ENCODE data around the gene AGMO. TPM values are rescaled to one million over a fixed set of nuclear protein-coding genes. Genes with fewer than 3 reads are reported as not detected.

The AGMO gene
- total and polyA plus RNA-seq, 4 donors: 21.6 to 46.6 (median 31.6) TPM

DNA sequence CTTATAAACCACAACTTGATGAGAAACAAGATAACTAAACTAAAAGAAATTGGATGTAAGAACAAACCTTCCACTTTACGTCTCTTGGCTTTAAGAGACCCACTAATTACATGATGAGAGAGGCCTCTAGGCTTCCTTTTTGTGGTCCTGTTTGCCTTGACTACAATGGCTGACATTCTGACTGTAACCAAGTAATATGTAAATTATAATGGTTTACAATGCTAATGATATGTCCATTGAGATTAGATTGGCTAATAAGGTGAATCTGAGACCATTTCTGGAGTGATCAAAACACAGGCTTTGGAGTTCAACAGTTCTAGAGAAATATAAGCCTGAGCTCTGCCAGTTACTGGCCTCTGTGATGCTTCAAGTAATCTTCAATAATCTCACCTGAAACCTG is 39.4 kb upstream of the AGMO start (continued):
- TF ChIP-seq, protein P1, sequence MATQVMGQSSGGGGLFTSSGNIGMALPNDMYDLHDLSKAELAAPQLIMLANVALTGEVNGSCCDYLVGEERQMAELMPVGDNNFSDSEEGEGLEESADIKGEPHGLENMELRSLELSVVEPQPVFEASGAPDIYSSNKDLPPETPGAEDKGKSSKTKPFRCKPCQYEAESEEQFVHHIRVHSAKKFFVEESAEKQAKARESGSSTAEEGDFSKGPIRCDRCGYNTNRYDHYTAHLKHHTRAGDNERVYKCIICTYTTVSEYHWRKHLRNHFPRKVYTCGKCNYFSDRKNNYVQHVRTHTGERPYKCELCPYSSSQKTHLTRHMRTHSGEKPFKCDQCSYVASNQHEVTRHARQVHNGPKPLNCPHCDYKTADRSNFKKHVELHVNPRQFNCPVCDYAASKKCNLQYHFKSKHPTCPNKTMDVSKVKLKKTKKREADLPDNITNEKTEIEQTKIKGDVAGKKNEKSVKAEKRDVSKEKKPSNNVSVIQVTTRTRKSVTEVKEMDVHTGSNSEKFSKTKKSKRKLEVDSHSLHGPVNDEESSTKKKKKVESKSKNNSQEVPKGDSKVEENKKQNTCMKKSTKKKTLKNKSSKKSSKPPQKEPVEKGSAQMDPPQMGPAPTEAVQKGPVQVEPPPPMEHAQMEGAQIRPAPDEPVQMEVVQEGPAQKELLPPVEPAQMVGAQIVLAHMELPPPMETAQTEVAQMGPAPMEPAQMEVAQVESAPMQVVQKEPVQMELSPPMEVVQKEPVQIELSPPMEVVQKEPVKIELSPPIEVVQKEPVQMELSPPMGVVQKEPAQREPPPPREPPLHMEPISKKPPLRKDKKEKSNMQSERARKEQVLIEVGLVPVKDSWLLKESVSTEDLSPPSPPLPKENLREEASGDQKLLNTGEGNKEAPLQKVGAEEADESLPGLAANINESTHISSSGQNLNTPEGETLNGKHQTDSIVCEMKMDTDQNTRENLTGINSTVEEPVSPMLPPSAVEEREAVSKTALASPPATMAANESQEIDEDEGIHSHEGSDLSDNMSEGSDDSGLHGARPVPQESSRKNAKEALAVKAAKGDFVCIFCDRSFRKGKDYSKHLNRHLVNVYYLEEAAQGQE (IDR thresholded peaks at IDR 0.05): no peak
- TF ChIP-seq GABPA (IDR thresholded peaks at IDR 0.05 in 1 of 2, conservative IDR thresholded peaks at IDR 0.05 in 1 of 2): no peak
- TF ChIP-seq NR2F2 (IDR thresholded peaks at IDR 0.05): no peak

DNA sequence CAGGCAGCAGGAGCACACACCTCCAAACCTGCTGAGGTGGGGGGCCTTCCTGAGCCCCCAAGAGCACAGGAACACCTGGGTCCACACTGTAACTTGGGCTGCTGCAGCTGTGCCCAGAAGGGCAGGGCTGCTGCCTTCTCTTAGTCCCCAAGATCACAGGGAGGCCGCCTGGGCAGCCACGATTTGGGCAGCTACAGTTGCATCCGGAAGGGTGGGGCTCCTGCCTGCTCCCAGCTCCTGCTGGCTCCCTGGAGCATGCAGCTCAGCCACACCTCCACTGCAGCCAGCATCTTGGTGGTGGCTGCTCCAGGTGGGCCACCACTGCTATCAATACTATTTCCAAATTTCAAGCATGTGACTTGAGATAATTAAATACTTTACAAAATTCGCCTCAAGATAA is 38.5 kb upstream of the AGMO start:
- TF ChIP-seq, protein P1 (IDR thresholded peaks at IDR 0.05): no peak
- TF ChIP-seq RAD21 (IDR thresholded peaks at IDR 0.05) (no peak), SP1 (IDR thresholded peaks at IDR 0.05) (no peak), GABPA (IDR thresholded peaks at IDR 0.05 in 1 of 2, conservative IDR thresholded peaks at IDR 0.05 in 1 of 2) (no peak), HNF4G (IDR thresholded peaks at IDR 0.05) (no peak), YY1 (IDR thresholded peaks at IDR 0.05) (no peak), HNF4A (conservative IDR thresholded peaks at IDR 0.05) (no peak), FOXA2 (IDR thresholded peaks at IDR 0.05) (no peak), JUND (IDR thresholded peaks at IDR 0.05) (no peak), NR2F2 (IDR thresholded peaks at IDR 0.05) (no peak)
- TF ChIP-seq, protein P2, sequence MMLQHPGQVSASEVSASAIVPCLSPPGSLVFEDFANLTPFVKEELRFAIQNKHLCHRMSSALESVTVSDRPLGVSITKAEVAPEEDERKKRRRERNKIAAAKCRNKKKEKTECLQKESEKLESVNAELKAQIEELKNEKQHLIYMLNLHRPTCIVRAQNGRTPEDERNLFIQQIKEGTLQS (IDR thresholded peaks at IDR 0.05): no peak
- TF ChIP-seq, protein P3, sequence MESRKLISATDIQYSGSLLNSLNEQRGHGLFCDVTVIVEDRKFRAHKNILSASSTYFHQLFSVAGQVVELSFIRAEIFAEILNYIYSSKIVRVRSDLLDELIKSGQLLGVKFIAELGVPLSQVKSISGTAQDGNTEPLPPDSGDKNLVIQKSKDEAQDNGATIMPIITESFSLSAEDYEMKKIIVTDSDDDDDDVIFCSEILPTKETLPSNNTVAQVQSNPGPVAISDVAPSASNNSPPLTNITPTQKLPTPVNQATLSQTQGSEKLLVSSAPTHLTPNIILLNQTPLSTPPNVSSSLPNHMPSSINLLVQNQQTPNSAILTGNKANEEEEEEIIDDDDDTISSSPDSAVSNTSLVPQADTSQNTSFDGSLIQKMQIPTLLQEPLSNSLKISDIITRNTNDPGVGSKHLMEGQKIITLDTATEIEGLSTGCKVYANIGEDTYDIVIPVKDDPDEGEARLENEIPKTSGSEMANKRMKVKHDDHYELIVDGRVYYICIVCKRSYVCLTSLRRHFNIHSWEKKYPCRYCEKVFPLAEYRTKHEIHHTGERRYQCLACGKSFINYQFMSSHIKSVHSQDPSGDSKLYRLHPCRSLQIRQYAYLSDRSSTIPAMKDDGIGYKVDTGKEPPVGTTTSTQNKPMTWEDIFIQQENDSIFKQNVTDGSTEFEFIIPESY (IDR thresholded peaks at IDR 0.05): no peak
- Histone ChIP-seq H3K4me1 (ENCODE audit: control insufficient read depth in 4 of 4, insufficient read depth in 4 of 4, low read length in 3 of 4) (no peaks in the 10 kb centered on the region), H3K4me3 (ENCODE audit: low read depth in 1 of 3, low read length in 3 of 3) (no peak overlapping the region), H3K27ac (ENCODE audit: low read depth in 1 of 2, low read length in 2 of 2) (no peak overlapping the region), H3K9me3 (ENCODE audit: control insufficient read depth in 4 of 4, low read length in 3 of 4) (no peaks in the 10 kb centered on the region), H3K9ac (ENCODE audit: low read depth in 1 of 2, low read length in 2 of 2) (no peak overlapping the region), H3K36me3 (ENCODE audit: control insufficient read depth in 4 of 4, insufficient read depth in 3 of 4, low read depth in 1 of 4, low read length in 3 of 4) (no peaks in the 10 kb centered on the region), H3K27me3 (ENCODE audit: control insufficient read depth in 4 of 4, insufficient read depth in 4 of 4, low read length in 3 of 4) (no peaks in the 10 kb centered on the region)
- DNase-seq (ENCODE audit: low spot score): no peak
- 85% methylated on average over 4 of the region's 4 CpGs for WGBS

Measured in liver (tissue), 9 donors.